GM19397 (cell line): ENCODE measurements around the gene RNF130.

Source experiments
- ATAC-seq: cut with Tn5 transposase; IDR thresholded peaks from one replicate; pipeline ENCODE4 v1.9.1; 2021; ENCODE audit warnings: mild to moderate bottlenecking, moderate library complexity; ENCODE audit not compliant: unreplicated experiment

The RNF130 gene

GRCh38 chr5:180071531-180072255, at the start of gene RNF130:
Gene RNF130, minus strand, starts transcription at chr5:180071759. Its CDS starts 57 bp downstream, at chr5:180071702.
- peak; percentile 56 for ATAC-seq

- ATAC-seq = no peak
Measured at GRCh38 chr5:180120237-180121101, 48.9 kb upstream of the RNF130 start.

GRCh38 chr5:180119903-180120236, 48.3 kb upstream of the RNF130 start:
- ATAC-seq = no peak

- ATAC-seq = no peak
Measured at GRCh38 chr5:180119031-180119902, 47.7 kb upstream of the RNF130 start.

GRCh38 chr5:180118391-180118791, 46.8 kb upstream of the RNF130 start:
- no peak for ATAC-seq

- no peak for ATAC-seq
Measured at GRCh38 chr5:180117000-180117725, 45.6 kb upstream of the RNF130 start.

GRCh38 chr5:180116077-180116999, 44.8 kb upstream of the RNF130 start:
- no peak for ATAC-seq

- ATAC-seq = no peak
Measured at GRCh38 chr5:180115326-180116076, 43.9 kb upstream of the RNF130 start.

- ATAC-seq = no peak
Measured at GRCh38 chr5:180114304-180115003, 42.9 kb upstream of the RNF130 start.

- ATAC-seq = no peak
Measured at GRCh38 chr5:180113660-180114303, 42.2 kb upstream of the RNF130 start.

- ATAC-seq = no peak
Measured at GRCh38 chr5:180112181-180112861, 40.8 kb upstream of the RNF130 start.

GRCh38 chr5:180111273-180112002, 39.9 kb upstream of the RNF130 start:
- ATAC-seq = no peak

GRCh38 chr5:180109920-180110319, 38.4 kb upstream of the RNF130 start:
- ATAC-seq = no peak

GRCh38 chr5:180107005-180107404, 35.4 kb upstream of the RNF130 start:
- no peak for ATAC-seq

GRCh38 chr5:180105827-180106312, 34.3 kb upstream of the RNF130 start:
- no peak for ATAC-seq

GRCh38 chr5:180104168-180104530, 32.6 kb upstream of the RNF130 start:
- no peak for ATAC-seq
